SH-SY5Y (cell line): ENCODE measurements around the gene LHFPL3.

Experiments used
- GATA2 ChIP-seq: IDR thresholded peaks from 2 replicates; pipeline ENCODE4 v1.6.1; 2011; ENCODE audit warnings: mild to moderate bottlenecking, low read depth, low read length
- GATA3 ChIP-seq: IDR thresholded peaks from 2 replicates; pipeline ENCODE4 v1.6.1; 2011; ENCODE audit warnings: low read depth, mild to moderate bottlenecking, low read length, moderate library complexity

The LHFPL3 gene

DNA sequence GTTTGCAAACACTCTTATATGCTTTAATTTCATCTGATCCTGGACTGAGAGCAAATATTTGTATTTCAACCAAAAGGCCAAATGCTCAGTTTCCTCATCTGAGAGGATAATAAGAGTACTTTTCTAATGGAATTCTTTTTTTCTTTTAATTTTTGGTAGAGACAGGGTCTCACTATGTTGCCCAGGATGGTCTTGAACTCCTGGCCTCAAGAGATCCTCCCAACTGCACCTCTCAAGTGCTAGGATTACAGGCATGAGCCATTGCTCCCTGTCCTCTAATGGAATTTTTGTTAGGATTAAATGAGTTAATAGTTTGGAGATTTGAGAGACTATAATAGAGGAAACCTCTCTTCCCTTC is 617.2 kb downstream of the LHFPL3 start:
- no peak for TF ChIP-seq GATA3
- no peak for TF ChIP-seq GATA2

DNA sequence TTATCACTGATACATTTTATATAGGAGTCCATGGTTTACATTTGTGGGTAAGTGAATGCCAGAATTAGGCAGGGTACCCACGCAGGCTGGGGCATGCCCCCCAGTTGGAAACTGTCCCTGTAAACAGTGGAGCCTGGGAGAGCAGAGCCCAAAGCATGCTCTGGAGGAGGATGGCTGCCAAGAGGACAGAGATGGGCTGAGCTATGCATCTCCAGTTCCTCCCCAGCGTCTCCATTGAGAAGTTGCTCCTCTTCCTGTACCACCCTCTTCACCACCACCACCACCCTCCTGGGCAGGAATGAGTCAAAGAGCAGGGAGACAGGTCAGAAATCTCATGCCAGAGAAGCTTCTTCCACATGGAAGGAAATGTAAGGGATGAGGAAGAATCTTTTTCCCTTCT is 617.9 kb downstream of the LHFPL3 start:
- TF ChIP-seq GATA2 (no peak), GATA3 (no peak)

DNA sequence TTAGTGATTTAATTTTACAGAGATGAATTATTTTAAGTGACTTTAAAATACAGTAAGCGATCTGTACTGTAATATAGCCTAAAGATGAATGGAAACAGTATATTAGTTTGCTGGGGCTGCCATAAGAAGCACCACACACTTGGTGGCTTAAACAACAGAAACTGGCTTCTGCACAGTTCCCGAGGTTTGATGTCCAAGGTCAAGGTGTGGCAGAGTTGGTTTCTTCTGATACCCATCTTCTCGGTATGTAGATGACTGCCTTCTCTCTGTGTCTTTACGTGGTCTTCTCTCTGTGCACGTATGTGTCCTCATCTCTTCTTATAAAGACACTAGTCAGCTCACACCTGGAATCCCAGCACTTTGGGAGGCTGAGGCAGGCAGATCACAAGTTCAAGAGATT is 621.6 kb downstream of the LHFPL3 start:
- TF ChIP-seq GATA3 (no peak), GATA2 (no peak)

DNA sequence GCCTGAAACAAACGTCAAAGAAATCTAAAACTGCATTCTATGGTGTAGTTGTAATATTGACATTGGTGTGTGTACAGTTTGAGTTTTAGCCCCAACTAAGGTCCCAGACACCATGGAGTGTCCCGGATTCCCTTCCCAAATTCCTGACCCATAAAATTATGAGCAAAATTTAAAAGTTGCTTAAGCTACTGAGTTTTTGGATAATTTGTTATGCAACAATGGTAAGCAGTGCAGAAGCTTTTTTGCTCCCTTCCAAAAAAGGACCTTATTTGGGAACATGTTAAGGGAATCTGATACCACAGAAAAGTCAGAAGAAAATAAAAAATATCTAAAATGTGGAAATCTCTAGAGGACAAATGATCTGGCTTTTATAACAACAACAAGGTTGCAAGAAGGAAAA is 622.4 kb downstream of the LHFPL3 start:
- no peak for TF ChIP-seq GATA3
- TF ChIP-seq GATA2: no peak

DNA sequence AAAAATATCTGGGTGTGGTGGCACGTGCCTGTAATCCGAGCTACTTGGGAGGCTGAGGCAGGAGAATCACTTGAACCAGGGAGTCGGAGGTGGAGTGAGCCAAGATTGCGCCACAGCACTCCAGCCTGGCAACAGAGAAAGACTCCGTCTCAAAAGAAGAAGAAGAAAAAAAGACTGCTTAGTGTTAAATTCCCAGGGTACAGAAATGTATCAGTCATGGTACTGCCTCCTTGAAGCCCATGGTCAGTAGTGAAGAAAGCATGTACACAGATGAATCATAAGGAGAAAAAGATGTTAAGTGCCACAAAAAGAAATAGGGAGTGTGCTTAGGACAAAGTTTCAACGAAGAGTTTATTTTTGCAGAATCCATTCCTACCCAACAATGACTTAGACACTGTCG is 623.1 kb downstream of the LHFPL3 start:
- TF ChIP-seq GATA3: no peak
- TF ChIP-seq GATA2: no peak

DNA sequence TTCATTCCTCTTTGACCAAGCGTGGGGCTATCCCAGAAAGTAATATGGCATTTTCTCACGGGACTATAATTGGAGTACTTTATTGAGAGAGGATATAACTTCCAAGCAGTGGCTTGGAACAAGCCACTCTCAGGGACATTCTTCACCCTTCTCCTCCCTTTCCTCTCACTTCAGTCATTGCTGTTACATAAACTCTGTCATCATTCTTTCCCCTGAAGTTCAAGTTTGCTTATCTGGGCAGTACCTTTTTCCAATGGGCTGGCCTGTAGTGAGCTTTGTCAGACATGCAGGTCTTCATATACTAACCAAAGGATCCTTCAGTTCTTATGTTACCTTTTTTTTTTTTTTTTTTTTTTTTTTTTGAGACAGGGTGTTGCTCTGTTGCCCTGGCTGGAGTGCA is 626.9 kb downstream of the LHFPL3 start:
- TF ChIP-seq GATA2 (no peak), GATA3 (no peak)
